HEK293 (cell line): ENCODE data around the gene MAP3K14.
A peak's percentile ranks its signal among the peaks of the same experiment; 100 is the strongest.
"Not testable (repeated sequence)": the region's sequence is repeated elsewhere in the genome, so short reads cannot be mapped to it uniquely, and the experiment has no call there.

Experiments
- CTCF ChIA-PET: fragments of 350-600 bp; formaldehyde crosslinking; extraction: SDS; loops from one replicate; lab custom pipeline; 2021; ENCODE audit warnings: antibody characterized with exemption; lab: Yijun Ruan, JAX
- POLR2A ChIA-PET: fragments of 300-600 bp; formaldehyde crosslinking; extraction: SDS; loops from one replicate; lab custom pipeline; 2020; ENCODE audit warnings: antibody characterized with exemption, inconsistent platforms; lab: Yijun Ruan, JAX
- H3K27ac ChIP-seq: fragments of 200-500 bp; sonication (Bioruptor generic); 2 replicates; pipeline ENCODE4 v1.5.1; 2014; ENCODE audit warnings: low read depth, low read length, control low read depth, inconsistent platforms; ENCODE audit errors: extremely low read depth
- H3K36me3 ChIP-seq, 2 experiments: fragments of 200-500 bp in 1 of 2; sonication (Bioruptor generic) in 1 of 2; 1 replicate in 1 of 2; 2 replicates in 1 of 2; pipeline ENCODE4 v1.5.1; 2014 to 2017; ENCODE audit warnings: inconsistent platforms in 2 of 2, low read length in 2 of 2; ENCODE audit not compliant: control insufficient read depth in 2 of 2, insufficient read depth in 1 of 2
- H3K4me1 ChIP-seq: fragments of 200-500 bp; sonication (Bioruptor generic); 2 replicates; pipeline ENCODE4 v1.5.1; 2014; ENCODE audit warnings: mild to moderate bottlenecking, low read length, inconsistent platforms; ENCODE audit not compliant: control insufficient read depth, insufficient read depth
- H3K4me3 ChIP-seq: 2 replicates; pipeline ENCODE4 v1.5.1; 2011; ENCODE audit warnings: low read depth, mild to moderate bottlenecking, control low read depth, low read length, moderate library complexity
- H3K9me3 ChIP-seq: fragments of 200-500 bp; sonication (Bioruptor generic); 2 replicates; pipeline ENCODE4 v1.5.1; 2014; ENCODE audit warnings: low read depth, low read length, inconsistent platforms; ENCODE audit not compliant: control insufficient read depth, insufficient read depth
- ZBTB48 ChIP-seq: fragments of 450-650 bp; formaldehyde crosslinking; IDR thresholded peaks from 2 replicates; pipeline ENCODE4 v1.5.1; 2016; ENCODE audit warnings: missing biosample characterization, missing genetic modification characterization
- ZBTB6 ChIP-seq: fragments of 450-650 bp; formaldehyde crosslinking; IDR thresholded peaks from 2 replicates; pipeline ENCODE4 v1.5.1; 2017; ENCODE audit warnings: missing biosample characterization, missing genetic modification characterization
- ZNF121 ChIP-seq: fragments of 450-650 bp; formaldehyde crosslinking; IDR thresholded peaks from 2 replicates; pipeline ENCODE4 v1.5.1; 2016; ENCODE audit warnings: missing biosample characterization, missing genetic modification characterization
- ZNF138 ChIP-seq: fragments of 450-650 bp; formaldehyde crosslinking; IDR thresholded peaks from 2 replicates; pipeline ENCODE4 v1.5.1; 2016; ENCODE audit warnings: missing biosample characterization, missing genetic modification characterization, borderline replicate concordance
- ZNF184 ChIP-seq: fragments of 450-650 bp; IDR thresholded peaks from 2 replicates; pipeline ENCODE4 v1.5.1; 2018; ENCODE audit warnings: missing biosample characterization, mild to moderate bottlenecking, missing genetic modification characterization
- ZNF26 ChIP-seq: fragments of 450-650 bp; formaldehyde crosslinking; IDR thresholded peaks from 2 replicates; pipeline ENCODE4 v1.5.1; 2016; ENCODE audit warnings: missing biosample characterization, missing genetic modification characterization
- ZNF292 ChIP-seq: fragments of 450-650 bp; formaldehyde crosslinking; IDR thresholded peaks from 2 replicates; pipeline ENCODE4 v1.5.1; 2016; ENCODE audit warnings: low read depth, missing biosample characterization, missing genetic modification characterization, borderline replicate concordance
- ZNF37A ChIP-seq: fragments of 450-650 bp; IDR thresholded peaks from 2 replicates; pipeline ENCODE4 v1.5.1; 2018; ENCODE audit warnings: missing biosample characterization, missing genetic modification characterization
- ZNF513 ChIP-seq: fragments of 450-650 bp; IDR thresholded peaks from 2 replicates; pipeline ENCODE4 v1.5.1; 2018; ENCODE audit warnings: missing biosample characterization, missing genetic modification characterization
- ZNF830 ChIP-seq: fragments of 450-650 bp; IDR thresholded peaks from 2 replicates; pipeline ENCODE4 v1.5.0; 2018; ENCODE audit warnings: missing biosample characterization, missing genetic modification characterization, low read depth, mild to moderate bottlenecking, moderate library complexity

MAP3K14 gene

GRCh38 chr17:45345246-45345553 lies 28.4 kb upstream of the MAP3K14 start:
- POLR2A ChIA-PET: interaction anchor here (0.6 to 1.9 kb wide), 8 partner anchors 9 to 68 kb away, joined by 3 to 20 read pairs (median 4); partner anchors contain the start of gene MAP3K14

GRCh38 chr17:45343967-45344664 lies 27.3 kb upstream of the MAP3K14 start:
- H3K9me3 ChIP-seq, H3K36me3 ChIP-seq, H3K27ac ChIP-seq, H3K4me3 ChIP-seq: not testable (repeated sequence)
- peak; percentile 97 for TF ChIP-seq ZNF121 (tag by site-specific recombination)
- peaks cover 26% of the 10 kb centered on the region for H3K4me1 ChIP-seq
- ChIA-PET POLR2A (interaction anchor here (0.6 to 4.8 kb wide), 5 partner anchors 15 to 74 kb away, joined by 3 to 16 read pairs (median 4); partner anchors contain the start of gene MAP3K14), CTCF (interaction anchor here (0.6 to 1.6 kb wide), 2 partner anchors 51 to 67 kb away, joined by 3 to 6 read pairs; no protein-coding TSS in a partner anchor)

More at GRCh38 chr17:45345246-45345553, 28.4 kb upstream of the MAP3K14 start:
- Histone ChIP-seq H3K4me3 (no peak overlapping the region), H3K4me1 (peaks cover 26% of the 10 kb centered on the region), H3K9me3 (no peaks in the 10 kb centered on the region), H3K36me3 (no peaks in the 10 kb centered on the region), H3K27ac (peak overlapping the region; percentile 65)
- CTCF ChIA-PET: interaction anchor here (0.6 to 2.3 kb wide), 6 partner anchors 10 to 210 kb away, joined by 3 to 10 read pairs (median 6); partner anchors contain the start of genes ACBD4 and MAP3K14
- peak; percentile 85 for TF ChIP-seq ZBTB48 (tag by site-specific recombination)
- 0 out of 2 replicates have a peak, but pooled peaks have one; percentile 7 for TF ChIP-seq ZBTB6 (tag by site-specific recombination)
- no peak for TF ChIP-seq ZNF26

- no peak overlapping the region for H3K27ac ChIP-seq
- CTCF ChIA-PET: interaction anchor here (0.6 to 1.7 kb wide), 2 partner anchors 52 to 66 kb away, joined by 3 to 7 read pairs; no protein-coding TSS in a partner anchor
Measured at GRCh38 chr17:45342871-45343526, 26.2 kb upstream of the MAP3K14 start.

GRCh38 chr17:45342306-45342705 lies 25.5 kb upstream of the MAP3K14 start:
- H3K36me3 ChIP-seq: no peaks in the 10 kb centered on the region
- CTCF ChIA-PET: interaction anchor here (0.7 to 1.7 kb wide), 4 partner anchors 42 to 65 kb away, joined by 3 to 7 read pairs (median 4); no protein-coding TSS in a partner anchor
- TF ChIP-seq ZNF184 (no peak), ZNF830 (no peak), ZNF37A (tag by site-specific recombination) (no peak), ZNF292 (no peak), ZNF138 (no peak)
- H3K9me3 ChIP-seq: no peaks in the 10 kb centered on the region
- no peak overlapping the region for H3K4me3 ChIP-seq
- H3K27ac ChIP-seq: peak overlapping the region; percentile 53; the same call in 1 of the 2 replicates
- peaks cover 26% of the 10 kb centered on the region for H3K4me1 ChIP-seq
- POLR2A ChIA-PET: interaction anchor here (0.8 to 4.8 kb wide), 6 partner anchors 10 to 47 kb away, joined by 3 to 16 read pairs (median 4); partner anchors contain the start of gene MAP3K14

More at GRCh38 chr17:45342871-45343526, 26.2 kb upstream of the MAP3K14 start:
- no peak for TF ChIP-seq ZNF513 (tag by site-specific recombination)
- TF ChIP-seq, all 188 proteins: peak for 0
- Histone ChIP-seq H3K4me3 (no peak overlapping the region), H3K36me3 (no peaks in the 10 kb centered on the region), H3K4me1 (peaks cover 26% of the 10 kb centered on the region), H3K9me3 (no peaks in the 10 kb centered on the region)
- POLR2A ChIA-PET: interaction anchor here (4.8 kb wide), 1 partner anchor 26 kb away, joined by 16 read pairs; the partner anchor contains the start of gene MAP3K14
